Amygdala (tissue), 56 donors: ENCODE measurements around the gene M1AP.

Experiments used
- DNase-seq, 56 donors: peaks; one replicate each; lab custom pipeline; 2025; lab: John Stamatoyannopoulos, UW

The M1AP gene

GRCh38 chr2:74599676-74600075 lies 48.5 kb downstream of the M1AP start:
- no peak for DNase-seq

GRCh38 chr2:74597410-74597809 lies 50.7 kb downstream of the M1AP start:
- no peak for DNase-seq

DNA sequence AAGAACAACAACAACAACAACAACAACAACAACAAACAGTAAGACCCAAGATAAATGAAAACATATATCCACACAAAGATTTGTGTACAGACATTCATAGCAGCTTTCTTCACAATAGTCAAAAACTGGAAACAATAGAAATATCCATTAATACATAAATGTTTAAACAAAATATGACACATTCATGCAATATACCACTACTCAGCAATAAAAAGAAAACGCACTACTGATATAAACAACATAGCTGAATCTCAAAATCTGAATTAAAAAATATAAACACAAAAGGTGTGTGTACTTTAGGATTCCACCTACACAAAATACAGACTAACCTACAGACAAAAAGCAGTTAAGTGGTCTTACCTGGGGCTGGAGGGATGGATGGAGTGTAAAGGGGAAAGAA lies 51.5 kb downstream of the M1AP start:
- no peak for DNase-seq

GRCh38 chr2:74593826-74594772 lies 54.0 kb downstream of the M1AP start:
- no peak for DNase-seq

DNA sequence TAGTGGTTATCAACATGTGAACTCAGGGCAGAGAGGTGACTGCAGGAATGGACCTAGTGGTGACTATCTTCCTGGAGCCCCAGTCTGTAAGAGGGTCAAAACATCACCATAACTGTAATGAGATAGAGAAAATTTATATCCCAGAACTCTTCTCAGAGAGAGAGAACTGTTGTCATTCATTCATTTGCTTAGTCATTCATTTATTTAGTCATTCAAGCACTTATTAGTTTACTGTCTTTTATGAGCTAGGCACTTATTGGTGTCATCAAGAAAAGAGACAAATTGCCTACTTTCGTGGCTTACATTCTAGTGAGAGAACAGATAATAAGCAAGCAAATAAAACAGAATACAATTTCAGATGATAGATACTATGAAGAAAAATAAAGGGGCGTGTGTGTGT lies 59.5 kb downstream of the M1AP start:
- no peak for DNase-seq

DNA sequence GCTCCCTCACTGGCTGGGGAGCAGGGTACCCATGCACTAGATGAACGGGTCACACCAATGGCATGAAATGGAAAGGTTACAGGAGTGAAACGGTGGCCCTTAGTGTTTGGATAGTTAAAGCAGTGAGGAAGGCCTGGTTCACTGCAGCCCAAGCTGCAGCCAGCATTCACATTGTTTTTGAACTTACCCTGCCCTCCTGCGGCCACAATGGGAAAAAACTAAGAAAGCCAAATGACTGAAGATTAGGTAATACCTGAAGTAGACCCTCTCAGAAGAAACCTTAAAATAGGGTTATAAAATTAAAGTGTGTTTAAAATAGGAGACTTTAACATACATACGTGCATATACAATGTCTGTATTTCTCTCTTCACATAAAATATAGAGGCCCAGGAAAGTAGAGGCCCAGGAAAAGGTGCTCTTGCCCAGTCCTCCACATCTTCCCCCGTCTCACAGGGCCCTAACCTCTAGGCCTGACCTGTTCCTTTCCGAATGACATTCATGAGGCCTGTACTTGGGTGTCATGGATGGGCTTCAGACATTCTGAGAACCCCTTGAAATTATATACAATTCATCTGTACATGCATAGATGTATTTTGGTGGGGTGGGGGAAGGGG lies 60.4 kb downstream of the M1AP start:
- peak in 30 of 56 donors; percentile 4 to 75 (median 22) for DNase-seq

DNA sequence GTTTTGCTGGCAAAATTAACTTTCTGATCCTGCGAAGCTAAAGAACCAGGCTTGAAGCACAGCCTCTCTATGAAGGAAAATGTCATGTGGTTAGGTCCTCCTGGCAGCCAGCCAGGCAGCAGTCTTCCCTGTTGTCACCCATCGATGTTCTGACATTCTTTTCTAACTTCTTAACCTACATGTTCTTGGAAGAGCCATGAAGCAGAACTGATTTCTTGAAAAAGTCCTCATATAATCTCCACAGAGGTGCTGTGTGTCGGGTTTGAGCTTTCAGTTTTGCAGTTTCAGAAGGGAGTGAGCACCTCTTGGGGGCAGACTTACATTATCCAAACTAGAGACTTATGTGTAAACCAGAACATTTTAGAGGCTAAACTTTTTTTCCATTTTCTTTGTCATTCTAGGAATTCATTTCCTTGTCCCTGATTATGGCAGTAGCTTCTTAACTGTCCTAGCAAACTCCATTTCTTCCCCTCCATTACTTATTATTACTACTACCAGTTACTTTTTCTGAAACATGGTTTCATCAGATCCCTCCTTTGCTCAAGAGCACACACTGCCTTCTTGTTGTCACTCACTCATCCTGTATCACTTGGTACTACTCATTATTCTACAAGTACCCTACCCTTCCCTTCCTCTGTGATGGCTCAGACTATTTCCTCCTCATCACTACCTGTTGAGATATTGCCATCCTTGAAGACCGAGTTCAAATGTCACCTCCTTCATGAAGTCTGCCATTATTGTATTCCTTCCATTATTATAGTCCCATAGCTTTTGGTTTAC lies 62.5 kb downstream of the M1AP start:
- DNase-seq, result peak in 7 of 56 donors; percentile 6 to 33 (median 13)

DNA sequence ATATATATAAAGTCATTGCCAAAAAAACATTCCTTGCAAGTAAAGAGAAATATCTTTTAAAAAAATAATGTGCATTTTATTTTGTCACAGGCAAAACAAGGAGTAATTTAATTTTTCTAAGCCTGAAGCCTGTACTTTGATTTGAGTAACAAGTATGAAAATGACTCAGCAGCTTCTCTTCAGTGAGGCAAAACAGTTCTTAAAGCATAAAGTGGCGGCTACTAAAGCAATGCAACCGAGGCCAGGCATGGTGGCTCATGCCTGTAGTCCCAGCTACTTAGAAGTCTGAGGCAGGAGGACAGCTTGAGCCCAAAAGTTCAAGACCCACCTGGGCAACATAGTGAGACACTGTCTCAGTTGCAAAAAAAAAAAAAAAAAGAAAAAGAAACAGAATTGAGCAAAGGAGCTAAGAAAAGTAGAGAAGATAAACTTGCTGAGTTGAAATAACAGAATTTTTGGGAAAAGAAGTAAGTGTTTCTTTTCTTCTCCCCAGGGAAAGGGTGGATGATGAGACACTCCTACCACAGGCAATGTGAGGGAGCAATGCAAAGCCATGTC lies 64.0 kb downstream of the M1AP start:
- DNase-seq, result no peak

GRCh38 chr2:74583504-74583903 lies 64.6 kb downstream of the M1AP start:
- DNase-seq, result no peak

- DNase-seq, result no peak
Measured at GRCh38 chr2:74582184-74582583, 65.9 kb downstream of the M1AP start.

- no peak for DNase-seq
Measured at GRCh38 chr2:74581463-74581862, 66.7 kb downstream of the M1AP start.

DNA sequence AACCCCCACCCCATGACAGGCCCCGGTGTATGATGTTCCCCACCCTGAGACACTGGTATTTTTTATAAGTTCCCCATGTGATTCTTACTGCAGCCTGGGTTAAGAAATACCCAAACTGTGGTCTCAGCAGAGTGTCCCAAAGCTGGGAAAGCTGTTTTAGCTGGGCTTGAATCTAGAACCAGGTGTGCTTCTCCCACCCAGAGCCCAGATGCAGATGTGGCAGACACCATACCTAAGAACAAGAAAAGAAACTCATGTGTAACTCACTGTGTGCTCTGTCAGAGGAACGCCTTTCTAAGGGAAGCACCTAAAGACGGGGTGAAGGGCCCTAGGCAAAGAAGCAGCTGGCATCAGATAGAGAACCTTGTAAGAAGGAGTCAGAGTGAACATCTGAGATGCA lies 69.7 kb downstream of the M1AP start:
- DNase-seq, result no peak

- DNase-seq, result no peak
Measured at GRCh38 chr2:74577448-74577847, 70.7 kb downstream of the M1AP start.

GRCh38 chr2:74576863-74577229 lies 71.3 kb downstream of the M1AP start:
- DNase-seq, result peak in 4 of 56 donors; percentile 12 to 42 (median 22)

DNA sequence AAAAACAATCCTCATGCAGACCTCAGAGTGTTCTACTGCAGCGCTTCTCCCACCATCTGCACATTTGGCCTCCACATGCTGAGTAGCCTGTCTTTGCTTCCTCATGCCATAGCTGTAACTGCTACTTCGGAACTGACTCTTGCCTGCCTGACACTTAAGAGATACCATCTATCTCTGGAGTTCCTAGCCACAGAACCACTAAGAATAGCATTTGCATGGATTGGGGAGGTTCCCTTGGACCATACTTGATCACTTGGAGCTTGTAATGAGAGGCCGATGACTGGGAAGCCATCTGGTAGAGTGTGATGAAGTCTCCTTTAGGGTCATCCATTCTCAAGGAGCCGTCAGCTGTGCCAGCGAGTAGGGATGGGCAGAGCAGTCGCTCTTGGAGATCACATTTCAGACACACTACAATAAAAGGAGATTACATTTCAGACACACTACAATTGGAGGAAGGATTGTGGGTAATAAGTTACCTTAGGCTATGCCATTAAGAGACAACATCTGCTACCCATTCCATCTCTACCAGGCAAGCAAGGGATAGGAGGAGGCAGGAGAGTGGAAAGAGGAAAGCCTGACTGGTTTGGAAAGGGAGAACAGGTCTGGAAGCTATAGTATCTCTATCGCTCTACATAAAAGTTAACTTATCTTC lies 71.8 kb downstream of the M1AP start:
- DNase-seq, result no peak

DNA sequence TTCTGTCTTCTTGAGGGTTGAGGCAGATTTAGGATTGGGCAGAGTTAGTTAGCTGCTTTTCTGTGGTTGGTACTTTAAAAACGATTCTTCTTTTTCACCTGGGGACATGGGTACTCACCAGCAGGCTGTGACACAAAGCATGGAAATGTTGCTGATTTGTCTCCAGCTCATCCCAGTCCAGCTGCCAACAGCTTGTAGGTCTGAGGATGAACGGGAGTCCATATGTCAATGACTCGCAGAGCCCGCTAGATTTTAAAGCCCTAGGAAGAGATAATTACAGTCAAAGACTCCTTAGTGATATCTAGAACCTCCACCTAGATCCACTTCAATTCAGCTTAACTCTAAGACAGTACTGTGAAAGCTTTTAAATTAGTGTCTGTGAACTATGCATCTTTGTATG lies 72.8 kb downstream of the M1AP start:
- DNase-seq, result no peak

DNA sequence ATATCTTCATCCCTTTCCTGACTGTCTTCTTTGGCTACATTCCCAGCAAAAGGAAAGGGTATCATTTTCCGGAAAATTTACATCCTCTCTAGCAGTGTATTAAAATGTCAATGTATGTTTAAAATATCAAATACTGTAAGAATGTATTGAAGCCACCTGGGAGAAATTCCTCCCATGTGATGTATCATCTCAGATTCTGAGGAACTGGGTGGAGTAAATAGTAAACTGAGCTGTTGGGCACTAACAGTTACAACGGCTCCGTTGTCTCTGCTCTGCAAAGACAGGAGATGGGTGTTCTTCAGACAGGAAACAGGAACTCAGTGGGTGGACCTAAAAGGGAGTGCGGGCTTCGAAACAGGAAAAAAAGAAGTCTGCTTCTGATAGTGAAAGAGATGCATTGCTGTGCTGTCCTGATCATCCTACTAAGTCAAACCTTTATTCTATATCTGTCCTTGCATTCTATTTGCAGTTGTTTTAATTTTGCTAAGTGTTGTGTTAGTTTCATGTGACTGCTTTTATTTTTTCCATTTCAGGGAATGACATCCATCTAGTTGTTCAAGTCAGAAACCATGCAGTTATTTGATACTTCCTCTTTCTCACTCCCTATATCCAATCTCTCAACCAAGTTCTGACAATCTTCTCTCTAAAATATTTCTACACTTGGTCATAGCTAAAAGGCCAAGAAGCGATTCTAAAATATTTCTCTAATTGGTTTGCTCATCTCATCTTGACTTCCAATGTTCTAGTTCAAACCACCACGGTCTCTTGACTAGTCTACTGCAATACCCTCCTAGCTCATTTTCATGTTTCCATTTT lies 74.2 kb downstream of the M1AP start:
- peak in 3 of 56 donors; percentile 5 to 20 (median 15) for DNase-seq

GRCh38 chr2:74572178-74572925 lies 75.8 kb downstream of the M1AP start:
- DNase-seq, result no peak

- DNase-seq, result peak in 1 of 56 donors; percentile 10
Measured at GRCh38 chr2:74571058-74571457, 77.1 kb downstream of the M1AP start.
